C1 segment of cervical spinal cord (tissue), 14 donors: ENCODE measurements around the gene EMILIN1.
"Not testable (repeated sequence)": the region's sequence is repeated elsewhere in the genome, so short reads cannot be mapped to it uniquely, and the experiment has no call there.

Experiments
- DNase-seq, 14 donors: peaks; one replicate each; lab custom pipeline; 2025; lab: John Stamatoyannopoulos, UW

Gene EMILIN1

DNA sequence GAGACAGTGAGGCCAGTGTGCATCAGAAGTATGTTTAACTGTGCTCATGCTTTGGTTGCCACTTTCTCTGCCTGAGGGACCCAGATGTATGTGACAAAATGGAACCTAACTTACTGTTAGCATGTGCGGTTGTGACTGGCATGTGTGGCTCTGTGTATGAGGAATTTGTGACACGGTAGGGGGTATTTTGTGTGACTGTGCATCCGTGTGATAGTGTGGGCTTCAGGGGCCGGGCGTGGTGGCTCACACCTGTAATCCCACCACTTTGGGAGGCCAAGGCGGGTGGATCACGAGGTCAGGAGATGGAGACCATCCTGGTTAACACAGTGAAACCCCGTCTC is 40.9 kb downstream of the EMILIN1 start:
- not testable (repeated sequence) for DNase-seq

GRCh38 chr2:27121906-27122305 is 43.5 kb downstream of the EMILIN1 start:
- no peak for DNase-seq

DNA sequence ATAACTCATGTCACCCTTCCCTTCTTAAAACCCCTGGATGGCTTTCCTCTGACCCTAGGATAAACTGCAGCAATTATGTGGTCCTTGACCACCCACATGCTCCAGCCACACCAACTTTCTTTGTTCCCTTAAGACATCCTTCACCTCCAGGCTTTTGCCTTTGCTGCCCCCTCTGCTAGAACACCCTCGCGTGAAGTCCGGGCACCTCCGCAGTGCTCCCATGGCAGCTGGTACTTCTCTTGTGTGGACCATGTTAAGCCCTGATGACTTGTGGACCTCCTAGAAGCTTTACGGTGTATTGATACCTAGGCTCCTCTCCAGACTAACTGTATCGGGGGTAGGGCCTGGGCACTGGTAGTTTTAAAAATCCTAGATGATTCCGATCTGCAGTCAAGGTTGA is 44.4 kb downstream of the EMILIN1 start:
- no peak for DNase-seq

DNA sequence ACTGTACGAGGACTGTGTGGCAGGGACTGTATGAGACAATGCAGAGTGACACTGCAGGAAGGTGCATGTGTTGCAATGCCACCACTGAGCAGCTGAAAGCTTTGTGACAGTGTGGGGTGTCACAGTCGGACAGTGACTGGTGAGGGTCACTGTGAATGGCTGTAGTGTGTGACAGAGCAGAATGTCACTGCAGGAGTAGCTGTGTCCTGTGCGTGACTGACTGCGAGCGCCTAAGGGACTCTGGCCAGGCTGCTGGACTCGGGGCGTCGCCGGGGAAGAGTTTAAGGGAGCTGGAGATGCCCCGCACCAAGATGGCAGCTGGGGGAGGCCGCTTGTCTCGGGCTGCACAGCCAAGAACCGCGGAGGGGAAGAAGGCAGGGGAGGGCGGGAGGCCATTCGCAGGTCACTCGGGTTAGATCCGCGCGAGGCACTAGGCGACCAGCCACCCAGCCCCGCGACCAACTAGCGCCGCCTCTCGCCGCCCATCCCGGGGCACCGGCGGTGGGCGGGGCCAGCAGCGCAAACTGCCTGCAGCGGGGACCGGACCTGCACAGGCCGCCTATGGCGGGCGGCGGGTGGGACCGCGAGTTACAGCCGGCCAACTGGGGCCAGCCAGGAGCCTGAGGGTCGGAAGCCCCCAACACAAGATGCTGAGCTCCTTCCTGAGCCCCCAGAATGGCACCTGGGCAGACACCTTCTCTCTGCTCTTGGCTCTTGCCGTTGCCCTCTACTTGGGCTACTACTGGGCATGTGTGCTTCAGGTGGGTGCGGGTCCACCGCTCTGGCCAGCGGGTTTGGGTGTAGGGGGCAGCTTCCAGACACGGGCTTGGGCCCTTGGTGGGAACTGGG is 45.1 kb downstream of the EMILIN1 start, which contains the start of gene ABHD1:
Gene ABHD1, plus strand, starts transcription at position 514 of the 849 bp plus-strand sequence. Its CDS starts 134 bp downstream, at position 648.
- DNase-seq = peak in 13 of 14 donors; percentile 17 to 79 (median 57)

- no peak for DNase-seq
These were observed 46.7 kb downstream of the EMILIN1 start for GRCh38 chr2:27125104-27125503.

DNA sequence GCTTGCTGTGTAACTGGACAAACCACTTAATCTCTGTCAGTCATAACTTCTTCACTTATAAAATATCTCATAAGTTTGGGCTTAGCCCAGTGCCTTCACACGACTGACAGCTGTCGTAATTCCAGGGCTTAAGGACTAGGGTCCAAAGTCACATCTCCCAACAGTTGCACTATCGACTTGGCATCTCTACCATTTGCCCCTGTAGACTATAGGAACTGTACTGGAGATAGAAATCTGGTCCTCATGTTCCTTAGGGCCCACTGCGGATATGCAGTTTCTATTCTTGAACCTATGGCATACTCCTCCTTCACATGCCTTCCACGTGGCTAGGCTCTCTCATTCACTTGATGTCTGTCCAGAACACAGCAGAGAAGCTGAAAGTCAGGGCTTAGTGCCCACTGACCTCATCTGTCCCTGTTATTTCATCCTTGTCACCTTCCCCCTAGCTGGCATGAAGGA is 47.9 kb downstream of the EMILIN1 start:
- no peak for DNase-seq

DNA sequence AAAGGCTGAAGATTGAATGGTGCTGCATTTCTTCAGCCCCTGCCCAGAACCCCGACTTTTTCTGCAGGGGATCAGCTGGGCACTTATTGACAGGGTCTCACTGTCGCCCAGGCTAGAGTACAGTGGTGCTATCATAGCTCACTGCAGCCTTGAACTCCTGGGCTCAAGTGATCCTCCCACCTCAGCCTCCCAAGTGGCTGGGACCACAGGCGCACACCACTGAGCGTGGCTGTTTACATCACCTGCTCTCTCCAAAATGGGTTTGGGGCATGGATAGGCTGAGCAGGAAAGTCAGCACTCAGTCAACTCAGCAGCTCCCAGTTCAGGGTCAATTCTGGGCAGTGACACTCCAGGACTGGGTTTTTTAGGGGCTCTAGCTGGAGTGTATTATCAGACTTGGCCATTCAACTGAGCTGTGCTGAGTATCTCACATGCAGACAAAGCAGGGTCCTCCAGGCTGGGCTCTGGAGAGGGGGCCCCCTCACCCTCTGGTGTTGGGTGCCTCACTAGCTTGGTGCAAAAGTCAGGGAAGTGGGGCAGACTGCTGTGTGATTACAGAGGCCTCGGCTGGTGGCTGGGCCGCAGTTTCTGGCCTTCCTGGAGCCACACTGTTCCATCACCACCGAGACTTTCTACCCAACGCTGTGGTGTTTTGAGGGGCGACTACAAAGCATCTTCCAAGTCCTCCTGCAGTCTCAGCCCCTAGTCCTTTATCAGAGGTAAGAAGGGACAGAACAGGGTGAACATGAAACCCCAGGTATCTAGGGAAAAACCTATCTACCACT is 49.7 kb downstream of the EMILIN1 start:
- no peak for DNase-seq

GRCh38 chr2:27128668-27129571 is 50.5 kb downstream of the EMILIN1 start:
- DNase-seq = no peak

GRCh38 chr2:27130396-27130795 is 52.0 kb downstream of the EMILIN1 start:
- no peak for DNase-seq

DNA sequence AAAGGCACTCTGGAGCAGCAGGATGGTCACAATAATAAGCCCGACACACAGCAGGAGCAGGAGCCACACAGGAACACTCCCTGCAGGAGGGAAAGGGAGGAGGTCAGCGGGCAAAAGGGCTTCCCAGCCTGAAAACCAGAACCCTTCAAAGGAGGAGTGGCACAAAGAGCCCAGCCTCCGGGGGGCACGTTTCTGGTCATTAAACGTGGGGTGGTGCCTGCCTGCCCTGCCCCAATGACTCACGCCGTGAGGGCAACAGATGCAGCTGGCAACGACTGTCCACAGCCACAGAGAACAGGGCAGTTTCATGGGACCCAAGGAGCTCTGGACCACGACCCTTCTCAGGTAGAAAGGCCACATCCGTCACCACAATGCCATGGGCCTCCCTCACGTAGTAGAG is 53.0 kb downstream of the EMILIN1 start:
- no peak for DNase-seq

- peak in 3 of 14 donors; percentile 17 to 36 (median 19) for DNase-seq
These were observed 54.9 kb downstream of the EMILIN1 start for GRCh38 chr2:27133195-27133875.

DNA sequence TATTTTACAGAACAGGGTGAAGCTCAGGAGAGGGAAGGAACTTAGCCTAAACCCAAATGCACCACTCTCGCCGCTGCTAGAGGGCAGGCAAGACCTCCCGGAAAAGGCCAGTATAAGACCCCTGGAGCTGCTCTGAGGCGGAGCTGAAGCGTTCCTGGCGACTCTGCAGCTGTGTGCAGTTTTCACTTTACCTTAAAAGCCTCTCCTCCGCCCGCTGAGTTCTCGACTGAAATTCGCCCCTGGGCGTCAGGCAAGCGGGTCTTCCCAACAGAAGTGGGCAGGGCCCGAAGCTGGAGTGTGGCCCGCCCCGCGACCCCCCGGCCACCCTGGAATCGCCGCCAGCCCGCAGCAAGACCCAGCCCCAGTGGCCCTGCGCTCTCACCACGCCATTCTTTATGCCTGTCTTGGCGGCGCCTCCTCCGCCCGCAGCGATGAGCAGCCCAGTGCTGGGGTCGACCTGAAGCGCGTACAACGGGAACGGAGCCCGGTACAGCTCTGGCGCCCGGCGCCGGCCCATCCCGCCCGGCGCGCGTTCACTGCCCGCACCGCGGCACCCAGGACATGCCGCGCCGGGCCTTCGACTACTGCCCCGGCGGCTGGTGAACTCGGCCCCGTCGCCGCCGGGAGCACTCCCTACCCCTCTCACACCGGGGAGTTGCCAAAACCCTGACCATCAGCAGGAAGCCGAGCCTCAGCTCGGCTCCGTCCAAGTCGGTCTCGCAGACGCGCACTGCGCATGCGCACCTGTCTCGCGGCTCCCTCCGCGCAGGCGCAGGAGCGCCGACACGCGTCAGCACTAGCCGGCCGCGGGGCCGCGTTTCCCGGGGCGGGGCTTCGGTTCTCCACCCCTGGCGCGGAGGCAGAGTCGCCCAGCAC is 55.7 kb downstream of the EMILIN1 start, which contains the start of gene PREB:
Gene PREB, minus strand, starts transcription at position 732 of the 876 bp plus-strand sequence. Its CDS starts 215 bp downstream, at position 517.
- DNase-seq = peak; percentile 68 to 98 (median 92)

DNA sequence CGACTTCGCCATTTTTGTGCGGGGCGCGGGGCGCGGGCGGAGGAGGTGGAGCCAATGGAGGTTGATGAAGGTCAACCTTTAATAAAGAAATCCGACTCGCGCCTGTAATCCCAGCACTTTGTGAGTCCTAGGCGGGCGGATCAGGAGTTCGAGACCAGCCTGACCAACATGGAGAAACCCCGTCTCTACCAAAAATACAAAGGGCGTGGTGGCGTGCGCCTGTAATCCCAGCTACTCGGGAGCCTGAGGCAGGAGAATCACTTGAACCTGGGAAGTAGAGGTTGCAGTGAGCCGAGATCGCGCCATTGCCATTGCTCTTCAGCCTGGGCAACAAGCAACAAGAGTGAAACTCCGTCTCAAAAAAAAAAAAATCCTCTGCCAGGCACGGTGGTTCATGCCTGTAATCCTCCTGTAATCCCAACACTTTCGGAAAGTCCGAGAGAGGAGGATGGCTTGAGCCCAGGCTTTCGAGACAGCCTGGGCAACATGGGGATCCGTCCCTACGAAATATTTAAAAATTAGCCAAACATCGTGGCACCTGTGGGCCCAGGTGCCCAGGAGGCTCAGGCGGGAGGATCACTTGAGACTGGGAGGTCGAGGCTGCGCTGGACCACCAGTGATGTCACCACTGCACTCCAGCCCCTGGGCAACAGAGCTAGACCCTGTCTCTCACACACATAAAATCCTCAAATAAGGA is 56.5 kb downstream of the EMILIN1 start:
- DNase-seq = no peak

- no peak for DNase-seq
These were observed 57.1 kb downstream of the EMILIN1 start for GRCh38 chr2:27135478-27135955.
